ENCODE results near the gene SH3PXD2A. TPM values are rescaled to one million over a fixed set of nuclear protein-coding genes. Genes with fewer than 3 reads are reported as not detected.

The SH3PXD2A gene
- total and polyA plus RNA-seq, 10 donors, result 2.6 to 50.0 (median 35.2) TPM

DNA sequence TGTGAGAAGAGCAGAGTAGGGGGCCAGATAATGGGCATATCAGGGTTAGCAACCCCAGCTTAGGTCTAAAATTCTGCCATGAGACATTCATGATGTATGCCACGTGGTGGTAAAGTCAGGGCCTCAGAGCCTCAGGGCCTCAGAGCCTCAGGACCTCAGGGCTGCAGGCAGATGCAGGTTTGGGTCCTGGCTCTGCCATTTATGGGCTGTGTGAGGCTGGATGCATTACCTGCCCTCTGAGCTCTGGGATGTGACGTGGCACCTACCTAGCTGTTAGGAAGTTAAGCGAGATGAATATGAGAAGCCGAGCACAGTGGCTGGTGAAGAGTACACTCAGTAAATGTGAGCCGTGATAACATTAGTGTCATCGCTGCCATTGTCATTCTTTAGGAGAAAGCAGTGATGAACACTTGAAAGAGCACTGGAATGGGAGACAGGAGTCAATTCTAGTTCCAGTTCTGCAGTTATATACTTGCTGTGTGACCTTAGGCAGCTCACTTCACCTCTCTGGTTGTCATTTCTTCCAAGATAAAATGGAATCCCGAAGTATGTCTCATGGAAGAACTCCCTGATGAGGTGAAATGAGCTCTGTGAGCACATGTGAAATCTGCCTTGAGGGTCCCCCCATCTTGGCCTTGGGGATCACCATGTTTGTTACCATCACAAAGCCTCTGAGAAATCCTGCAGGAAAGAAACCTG, 127.2 kb downstream of the SH3PXD2A start:
- no peaks in the 10 kb centered on the region for H3K27me3 ChIP-seq (replicated peaks in 1 of 7)
- WGBS, 5 donors, result 85 to 94% (median 88%) methylated on average over 6 to 7 of the region's 7 CpGs
- TF ChIP-seq POLR2AphosphoS5 (IDR thresholded peaks at IDR 0.05), result no peak
- no peak overlapping the region for H3K4me3 ChIP-seq
- H3K27ac ChIP-seq, result no peak overlapping the region
- intact Hi-C loops (cut with DNase I; ENCODE audit: low total_unique reads), result no loop called here
- H3K36me3 ChIP-seq, result peaks cover 0 to 3% (median 0%) of the 10 kb centered on the region in 6 donors
- no peaks in the 10 kb centered on the region for H3K9me3 ChIP-seq
- H3K4me1 ChIP-seq, result peaks cover 0 to under 1% (median 0%) of the 10 kb centered on the region in 6 donors
- DNase-seq, result no peak

DNA sequence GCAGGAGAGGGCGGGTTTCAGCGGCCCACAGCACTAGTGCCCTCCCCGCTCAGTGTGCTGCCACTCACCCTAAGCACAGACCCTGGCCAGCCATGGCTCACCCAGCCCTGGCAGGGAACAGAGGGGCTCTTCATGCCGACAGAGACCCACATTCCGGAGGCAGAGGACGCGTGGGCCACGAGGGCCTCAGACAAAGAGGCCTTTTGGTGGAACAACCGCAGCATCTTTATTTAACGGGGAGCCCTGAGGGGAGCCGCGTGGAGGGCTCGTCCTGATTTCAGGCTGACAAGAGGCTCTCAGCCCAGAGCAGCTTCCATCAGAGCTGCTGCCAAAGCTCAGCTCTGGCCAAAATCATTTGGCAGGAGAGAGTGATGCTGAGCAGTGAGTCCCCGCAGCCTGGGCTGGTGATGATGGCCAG, 127.8 kb downstream of the SH3PXD2A start:
- no peaks in the 10 kb centered on the region for H3K4me1 ChIP-seq
- H3K9me3 ChIP-seq, result no peaks in the 10 kb centered on the region
- no peak overlapping the region for H3K4me3 ChIP-seq
- no peak for DNase-seq
- WGBS, 5 donors, result 76 to 94% (median 88%) methylated on average over 14 of the region's 14 CpGs
- no peaks in the 10 kb centered on the region for H3K27me3 ChIP-seq (replicated peaks in 1 of 7)
- peaks cover 0 to 8% (median 0%) of the 10 kb centered on the region in 6 donors for H3K36me3 ChIP-seq
- intact Hi-C loops (cut with DNase I; ENCODE audit: low total_unique reads), result no loop called here
- no peak overlapping the region for H3K27ac ChIP-seq
- no peak for TF ChIP-seq POLR2A (IDR thresholded peaks at IDR 0.05)
- TF ChIP-seq POLR2AphosphoS5 (IDR thresholded peaks at IDR 0.05), result no peak
- TF ChIP-seq, protein P1, sequence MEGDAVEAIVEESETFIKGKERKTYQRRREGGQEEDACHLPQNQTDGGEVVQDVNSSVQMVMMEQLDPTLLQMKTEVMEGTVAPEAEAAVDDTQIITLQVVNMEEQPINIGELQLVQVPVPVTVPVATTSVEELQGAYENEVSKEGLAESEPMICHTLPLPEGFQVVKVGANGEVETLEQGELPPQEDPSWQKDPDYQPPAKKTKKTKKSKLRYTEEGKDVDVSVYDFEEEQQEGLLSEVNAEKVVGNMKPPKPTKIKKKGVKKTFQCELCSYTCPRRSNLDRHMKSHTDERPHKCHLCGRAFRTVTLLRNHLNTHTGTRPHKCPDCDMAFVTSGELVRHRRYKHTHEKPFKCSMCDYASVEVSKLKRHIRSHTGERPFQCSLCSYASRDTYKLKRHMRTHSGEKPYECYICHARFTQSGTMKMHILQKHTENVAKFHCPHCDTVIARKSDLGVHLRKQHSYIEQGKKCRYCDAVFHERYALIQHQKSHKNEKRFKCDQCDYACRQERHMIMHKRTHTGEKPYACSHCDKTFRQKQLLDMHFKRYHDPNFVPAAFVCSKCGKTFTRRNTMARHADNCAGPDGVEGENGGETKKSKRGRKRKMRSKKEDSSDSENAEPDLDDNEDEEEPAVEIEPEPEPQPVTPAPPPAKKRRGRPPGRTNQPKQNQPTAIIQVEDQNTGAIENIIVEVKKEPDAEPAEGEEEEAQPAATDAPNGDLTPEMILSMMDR (IDR thresholded peaks at IDR 0.05 in 8 of 11, conservative IDR thresholded peaks at IDR 0.05 in 3 of 11), result no peak

DNA sequence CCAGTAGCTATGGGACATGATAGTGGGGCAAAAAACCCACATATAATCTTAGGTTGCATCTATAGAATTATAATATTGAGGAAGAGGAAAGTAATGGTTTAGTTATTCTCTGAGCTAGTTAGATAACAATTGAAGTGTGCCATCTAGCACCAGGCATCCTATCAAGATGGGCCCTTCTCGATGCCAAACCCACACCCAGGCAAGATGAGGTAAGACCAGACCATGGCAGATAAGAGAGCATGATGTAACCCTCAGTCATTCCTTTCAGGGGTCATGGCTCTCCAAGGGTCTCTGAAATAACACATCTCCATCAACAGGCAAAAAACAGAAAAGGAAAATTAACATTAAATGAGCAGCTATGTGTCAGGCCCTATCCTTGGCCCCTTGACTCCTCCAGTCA, 128.7 kb downstream of the SH3PXD2A start:
- no peak overlapping the region for H3K4me3 ChIP-seq
- H3K27ac ChIP-seq, result no peak overlapping the region
- H3K27me3 ChIP-seq (replicated peaks in 1 of 7), result no peaks in the 10 kb centered on the region
- no peak for TF ChIP-seq POLR2A (IDR thresholded peaks at IDR 0.05)
- TF ChIP-seq, protein P1 (IDR thresholded peaks at IDR 0.05 in 8 of 11, conservative IDR thresholded peaks at IDR 0.05 in 3 of 11), result no peak
- no peak for TF ChIP-seq POLR2AphosphoS5 (IDR thresholded peaks at IDR 0.05)
- intact Hi-C loops (cut with DNase I; ENCODE audit: low total_unique reads), result no loop called here
- H3K9me3 ChIP-seq, result no peaks in the 10 kb centered on the region
- WGBS, 5 donors, result 60 to 73% (median 64%) methylated on average over 1 of the region's 1 CpG
- peaks cover 0 to 8% (median 0%) of the 10 kb centered on the region in 6 donors for H3K36me3 ChIP-seq
- no peaks in the 10 kb centered on the region for H3K4me1 ChIP-seq
- DNase-seq, result no peak

DNA sequence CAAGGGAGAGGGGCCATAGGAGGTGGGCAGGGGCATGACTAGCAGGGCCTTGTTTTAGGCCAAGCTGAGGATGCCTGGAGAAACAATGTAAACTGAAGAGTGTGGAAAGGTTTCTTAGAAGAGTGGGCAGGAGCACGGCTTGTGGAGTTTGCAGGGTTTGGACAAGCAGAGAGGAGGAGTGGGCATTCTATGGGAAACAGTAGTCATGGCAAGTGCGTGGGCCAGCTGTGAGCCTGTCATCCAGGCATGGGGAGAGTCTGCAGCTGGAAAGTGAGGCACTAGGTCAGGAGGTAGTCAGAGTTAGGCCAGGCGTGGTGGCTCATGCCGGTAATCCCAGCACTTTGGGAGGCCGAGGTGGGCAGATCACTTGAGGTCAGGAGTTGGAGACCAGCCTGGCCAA, 130.1 kb downstream of the SH3PXD2A start:
- H3K9me3 ChIP-seq, result no peaks in the 10 kb centered on the region
- no peak overlapping the region for H3K27ac ChIP-seq
- no peak overlapping the region for H3K4me3 ChIP-seq
- peaks cover 0 to 19% (median 0%) of the 10 kb centered on the region in 6 donors for H3K36me3 ChIP-seq
- WGBS, 5 donors, result 90 to 98% (median 93%) methylated on average over 5 of the region's 5 CpGs
- TF ChIP-seq, protein P1 (IDR thresholded peaks at IDR 0.05 in 8 of 11, conservative IDR thresholded peaks at IDR 0.05 in 3 of 11), result no peak
- TF ChIP-seq POLR2A (IDR thresholded peaks at IDR 0.05) (no peak), POLR2AphosphoS5 (IDR thresholded peaks at IDR 0.05) (no peak)
- H3K4me1 ChIP-seq, result no peaks in the 10 kb centered on the region
- H3K27me3 ChIP-seq (replicated peaks in 1 of 7), result no peaks in the 10 kb centered on the region
- intact Hi-C loops (cut with DNase I; ENCODE audit: low total_unique reads), result no loop called here
- no peak for DNase-seq
